Measurements from ENCODE around the gene APPL2.
"Not testable (repeated sequence)": the region's sequence is repeated elsewhere in the genome, so short reads cannot be mapped to it uniquely, and the experiment has no call there.

APPL2 gene

DNA sequence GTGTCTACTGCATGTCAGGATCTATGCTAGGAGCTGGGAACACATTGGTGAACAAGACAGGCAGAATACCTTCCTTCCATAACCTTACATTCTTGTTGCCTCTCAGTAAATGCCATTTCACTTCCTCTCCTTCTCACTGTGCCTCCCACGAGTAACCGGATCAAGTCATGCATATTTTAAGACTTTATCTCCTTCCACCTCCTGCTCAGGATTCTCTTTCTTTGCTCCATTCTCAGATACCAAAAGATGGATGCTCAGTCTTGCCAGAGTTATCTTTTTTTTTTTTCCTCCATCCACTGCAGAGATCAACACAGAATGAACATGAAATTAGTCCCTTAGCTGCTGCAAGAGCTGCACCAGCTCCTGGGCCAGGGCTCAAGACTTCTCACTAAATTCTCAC lies 20.0 kb upstream of the APPL2 start:
- TF ChIP-seq, protein P1, sequence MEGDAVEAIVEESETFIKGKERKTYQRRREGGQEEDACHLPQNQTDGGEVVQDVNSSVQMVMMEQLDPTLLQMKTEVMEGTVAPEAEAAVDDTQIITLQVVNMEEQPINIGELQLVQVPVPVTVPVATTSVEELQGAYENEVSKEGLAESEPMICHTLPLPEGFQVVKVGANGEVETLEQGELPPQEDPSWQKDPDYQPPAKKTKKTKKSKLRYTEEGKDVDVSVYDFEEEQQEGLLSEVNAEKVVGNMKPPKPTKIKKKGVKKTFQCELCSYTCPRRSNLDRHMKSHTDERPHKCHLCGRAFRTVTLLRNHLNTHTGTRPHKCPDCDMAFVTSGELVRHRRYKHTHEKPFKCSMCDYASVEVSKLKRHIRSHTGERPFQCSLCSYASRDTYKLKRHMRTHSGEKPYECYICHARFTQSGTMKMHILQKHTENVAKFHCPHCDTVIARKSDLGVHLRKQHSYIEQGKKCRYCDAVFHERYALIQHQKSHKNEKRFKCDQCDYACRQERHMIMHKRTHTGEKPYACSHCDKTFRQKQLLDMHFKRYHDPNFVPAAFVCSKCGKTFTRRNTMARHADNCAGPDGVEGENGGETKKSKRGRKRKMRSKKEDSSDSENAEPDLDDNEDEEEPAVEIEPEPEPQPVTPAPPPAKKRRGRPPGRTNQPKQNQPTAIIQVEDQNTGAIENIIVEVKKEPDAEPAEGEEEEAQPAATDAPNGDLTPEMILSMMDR (IDR thresholded peaks at IDR 0.05; ENCODE audit: extremely low read depth, missing control alignments), result no peak
- DNase-seq (ENCODE audit: low spot score), result no peak

DNA sequence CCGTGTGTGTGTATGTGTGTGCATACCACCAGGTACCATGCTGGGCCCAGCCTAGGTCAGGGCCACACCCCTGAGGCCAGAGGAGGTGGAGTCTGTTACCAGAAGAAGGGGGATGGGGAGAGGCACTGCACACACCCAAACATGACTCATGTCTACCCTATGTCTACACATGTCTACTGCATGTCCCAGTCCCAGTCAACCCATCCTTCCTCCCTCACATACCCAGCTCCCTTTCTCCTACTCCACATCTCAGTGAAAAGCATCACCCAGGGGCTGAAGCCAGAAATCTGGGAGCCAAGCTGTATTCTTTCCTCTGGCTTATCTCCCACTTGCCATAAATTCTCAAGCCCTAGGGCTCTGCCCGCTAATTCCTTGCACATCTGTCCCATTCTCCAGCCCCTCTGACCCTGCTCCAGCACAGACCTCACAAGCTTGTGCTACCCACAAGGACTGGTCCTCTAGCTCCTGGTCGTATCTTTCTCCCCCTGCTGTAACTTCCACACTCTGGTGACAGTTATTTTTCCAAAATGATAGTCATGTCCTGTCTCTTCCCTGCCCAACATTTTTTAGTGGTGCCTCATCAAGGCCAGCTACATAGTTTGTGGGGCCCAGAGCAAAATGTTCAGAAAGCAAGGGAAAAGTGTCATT lies 18.0 kb upstream of the APPL2 start:
- no peak for DNase-seq (ENCODE audit: low spot score)
- TF ChIP-seq, protein P1 (IDR thresholded peaks at IDR 0.05; ENCODE audit: extremely low read depth, missing control alignments), result no peak

- TF ChIP-seq, protein P1 (IDR thresholded peaks at IDR 0.05; ENCODE audit: extremely low read depth, missing control alignments), result no peak
- no peak for DNase-seq (ENCODE audit: low spot score)
These were observed 16.9 kb upstream of the APPL2 start for GRCh38 chr12:105252901-105253300.

GRCh38 chr12:105245776-105246427 lies 9.9 kb upstream of the APPL2 start:
- DNase-seq (ENCODE audit: low spot score), result not testable (repeated sequence)

- DNase-seq (ENCODE audit: low spot score), result no peak
- TF ChIP-seq, protein P1 (IDR thresholded peaks at IDR 0.05; ENCODE audit: extremely low read depth, missing control alignments), result no peak
These were observed 9.3 kb upstream of the APPL2 start for GRCh38 chr12:105245291-105245690.

GRCh38 chr12:105240228-105240627 lies 4.3 kb upstream of the APPL2 start:
- no peak for DNase-seq (ENCODE audit: low spot score)
- TF ChIP-seq, protein P1 (IDR thresholded peaks at IDR 0.05; ENCODE audit: extremely low read depth, missing control alignments), result no peak

GRCh38 chr12:105239304-105239703 lies 3.3 kb upstream of the APPL2 start:
- TF ChIP-seq, protein P1 (IDR thresholded peaks at IDR 0.05; ENCODE audit: extremely low read depth, missing control alignments), result no peak
- DNase-seq (ENCODE audit: low spot score), result no peak

- TF ChIP-seq, protein P1 (IDR thresholded peaks at IDR 0.05; ENCODE audit: extremely low read depth, missing control alignments), result no peak
- no peak for DNase-seq (ENCODE audit: low spot score)
These were observed 1.7 kb upstream of the APPL2 start for GRCh38 chr12:105237666-105238065.

Data from GM20000 (cell line).